Measurements from ENCODE around the gene WDR31.

GRCh38 chr9:113372059-113372458, 32.0 kb upstream of the WDR31 start:
- no peak for TF ChIP-seq EZH2phosphoT487 (IDR thresholded peaks at IDR 0.05; ENCODE audit: insufficient read depth, low read depth)
- TF ChIP-seq EZH2 (IDR thresholded peaks at IDR 0.05; ENCODE audit: insufficient read depth, poor library complexity, severe bottlenecking), result no peak
